Neural cell (in vitro differentiated cells): ENCODE results near the gene WIF1. TPM values are rescaled to one million over a fixed set of nuclear protein-coding genes. Genes with fewer than 3 reads are reported as not detected.

ENCODE experiments used
- H2AFZ ChIP-seq: fragments of 200-600, 300-800 bp; sonication (generic), shearing (Covaris generic); 2 replicates; pipeline ENCODE4 v1.6.0; 2014; ENCODE audit warnings: low read depth, mild to moderate bottlenecking, antibody characterized with exemption, low read length, moderate library complexity
- H3F3A ChIP-seq: fragments of 200-600 bp; shearing (Covaris generic); 2 replicates; pipeline ENCODE4 v1.6.1; 2016; ENCODE audit warnings: mild to moderate bottlenecking, moderate library complexity, mixed read lengths, antibody characterized with exemption, low read length; ENCODE audit not compliant: insufficient read depth, poor library complexity, severe bottlenecking
- H3K27ac ChIP-seq: fragments of 200-600, 300-800 bp; sonication (generic), shearing (Covaris generic); 2 replicates; pipeline ENCODE4 v1.5.1; 2014; ENCODE audit warnings: mild to moderate bottlenecking, low read length, moderate library complexity
- H3K27me3 ChIP-seq: fragments of 300-800, 200-600 bp; sonication (generic), shearing (Covaris generic); 2 replicates; pipeline ENCODE4 v1.6.0; 2014; ENCODE audit warnings: mild to moderate bottlenecking, low read depth, low read length, moderate library complexity; ENCODE audit not compliant: insufficient read depth
- H3K36me3 ChIP-seq: fragments of 300-800, 200-600 bp; sonication (generic), shearing (Covaris generic); 2 replicates; pipeline ENCODE4 v1.5.1; 2014; ENCODE audit warnings: mild to moderate bottlenecking, antibody characterized with exemption, low read length, moderate library complexity; ENCODE audit not compliant: insufficient read depth
- H3K4me2 ChIP-seq: fragments of 300-800, 200-600 bp; sonication (generic), shearing (Covaris generic); 2 replicates; pipeline ENCODE4 v1.6.0; 2014; ENCODE audit warnings: mild to moderate bottlenecking, low read length
- H3K4me3 ChIP-seq: fragments of 300-800, 200-600 bp; sonication (generic), shearing (Covaris generic); 2 replicates; pipeline ENCODE4 v1.5.1; 2014; ENCODE audit warnings: mild to moderate bottlenecking, low read length, moderate library complexity
- H3K79me2 ChIP-seq: fragments of 200-600 bp; shearing (Covaris generic); replicated peaks from 2 replicates; pipeline ENCODE4 v1.6.0; 2014; ENCODE audit warnings: mild to moderate bottlenecking, low read length, moderate library complexity; ENCODE audit not compliant: insufficient read depth
- H3K9ac ChIP-seq: fragments of 300-800, 200-600 bp; sonication (generic), shearing (Covaris generic); 2 replicates; pipeline ENCODE4 v1.6.1; 2016; ENCODE audit warnings: mild to moderate bottlenecking, low read length, mixed read lengths
- H3K9me2 ChIP-seq: fragments of 200-600 bp; shearing (Covaris generic); 2 replicates; pipeline ENCODE4 v1.6.1; 2016; ENCODE audit warnings: mild to moderate bottlenecking, low read length, mixed read lengths; ENCODE audit not compliant: insufficient read depth
- H3K9me3 ChIP-seq: fragments of 200-600, 300-800 bp; sonication (generic), shearing (Covaris generic); 2 replicates; pipeline ENCODE4 v1.6.1; 2016; ENCODE audit warnings: mild to moderate bottlenecking, mixed run types, low read length, moderate library complexity, mixed read lengths
- H4K20me1 ChIP-seq: fragments of 200-600 bp; shearing (Covaris generic); 2 replicates; pipeline ENCODE4 v1.6.1; 2016; ENCODE audit warnings: mild to moderate bottlenecking, mixed run types; ENCODE audit not compliant: insufficient read depth
- EP300 ChIP-seq: fragments of 450-650 bp; conservative IDR thresholded peaks from 2 replicates; pipeline ENCODE4 v1.6.1; 2014; ENCODE audit warnings: antibody characterized with exemption, mild to moderate bottlenecking, moderate library complexity; ENCODE audit not compliant: poor library complexity, severe bottlenecking
- EZH2 ChIP-seq: fragments of 200-600, 300-800 bp; shearing (Covaris generic), sonication (generic); IDR thresholded peaks from 2 replicates; pipeline ENCODE4 v1.6.1; 2014; ENCODE audit warnings: antibody characterized with exemption, low read length, borderline replicate concordance, mild to moderate bottlenecking; ENCODE audit not compliant: insufficient read depth, poor library complexity, severe bottlenecking
- MXI1 ChIP-seq: fragments of 450-650 bp; conservative IDR thresholded peaks from 2 replicates; pipeline ENCODE4 v1.6.1; 2014; ENCODE audit warnings: antibody characterized with exemption, mild to moderate bottlenecking; ENCODE audit not compliant: poor library complexity, severe bottlenecking
- POLR2AphosphoS5 ChIP-seq: IDR thresholded peaks from 2 replicates; pipeline ENCODE4 v1.6.1; 2012
- RAD21 ChIP-seq: fragments of 450-650 bp; conservative IDR thresholded peaks from 2 replicates; pipeline ENCODE4 v1.6.1; 2014; ENCODE audit warnings: antibody characterized with exemption, mild to moderate bottlenecking, moderate library complexity
- SMC3 ChIP-seq: fragments of 450-650 bp; conservative IDR thresholded peaks from 2 replicates; pipeline ENCODE4 v1.6.1; 2014; ENCODE audit warnings: antibody characterized with exemption, mild to moderate bottlenecking, moderate library complexity; ENCODE audit not compliant: poor library complexity
- TAF1 ChIP-seq: IDR thresholded peaks from 2 replicates; pipeline ENCODE4 v1.6.1; 2012; ENCODE audit warnings: low read depth
- polyA plus RNA-seq: library from polyadenylated mRNA; depleted of rRNA; stranded (reverse); fragments of >200 nt; gene quantifications from 2 replicates; pipeline ENCODE4 v1.2.3, GENCODE V29; 2014
- TF ChIP-seq, protein P1 (sequence below): fragments of 450-650 bp; IDR thresholded peaks from 2 replicates; pipeline ENCODE4 v1.5.1; 2014; ENCODE audit warnings: antibody characterized with exemption, mild to moderate bottlenecking, moderate library complexity; ENCODE audit not compliant: poor library complexity, severe bottlenecking
- TF ChIP-seq, protein P2 (sequence below): IDR thresholded peaks from 2 replicates; pipeline ENCODE4 v1.6.1; 2012; ENCODE audit warnings: borderline replicate concordance

Gene WIF1
- polyA plus RNA-seq, 1 donor from 2014 or later = 0.77 TPM

GRCh38 chr12:65152012-65152411, 30.9 kb upstream of the WIF1 start:
- Histone ChIP-seq H3F3A (no peaks in the 10 kb centered on the region), H3K36me3 (no peaks in the 10 kb centered on the region), H3K9me2 (no peaks in the 10 kb centered on the region), H3K9me3 (no peaks in the 10 kb centered on the region), H3K27ac (no peak overlapping the region), H3K79me2 (no peaks in the 10 kb centered on the region), H4K20me1 (no peaks in the 10 kb centered on the region), H3K4me2 (no peak overlapping the region), H2AFZ (no peak overlapping the region), H3K27me3 (no peaks in the 10 kb centered on the region), H3K4me3 (no peak overlapping the region), H3K9ac (no peak overlapping the region)
- TF ChIP-seq RAD21 (no peak), EZH2 (no peak), TAF1 (no peak), EP300 (no peak), POLR2AphosphoS5 (no peak), SMC3 (no peak), MXI1 (no peak)
- TF ChIP-seq, protein P1, sequence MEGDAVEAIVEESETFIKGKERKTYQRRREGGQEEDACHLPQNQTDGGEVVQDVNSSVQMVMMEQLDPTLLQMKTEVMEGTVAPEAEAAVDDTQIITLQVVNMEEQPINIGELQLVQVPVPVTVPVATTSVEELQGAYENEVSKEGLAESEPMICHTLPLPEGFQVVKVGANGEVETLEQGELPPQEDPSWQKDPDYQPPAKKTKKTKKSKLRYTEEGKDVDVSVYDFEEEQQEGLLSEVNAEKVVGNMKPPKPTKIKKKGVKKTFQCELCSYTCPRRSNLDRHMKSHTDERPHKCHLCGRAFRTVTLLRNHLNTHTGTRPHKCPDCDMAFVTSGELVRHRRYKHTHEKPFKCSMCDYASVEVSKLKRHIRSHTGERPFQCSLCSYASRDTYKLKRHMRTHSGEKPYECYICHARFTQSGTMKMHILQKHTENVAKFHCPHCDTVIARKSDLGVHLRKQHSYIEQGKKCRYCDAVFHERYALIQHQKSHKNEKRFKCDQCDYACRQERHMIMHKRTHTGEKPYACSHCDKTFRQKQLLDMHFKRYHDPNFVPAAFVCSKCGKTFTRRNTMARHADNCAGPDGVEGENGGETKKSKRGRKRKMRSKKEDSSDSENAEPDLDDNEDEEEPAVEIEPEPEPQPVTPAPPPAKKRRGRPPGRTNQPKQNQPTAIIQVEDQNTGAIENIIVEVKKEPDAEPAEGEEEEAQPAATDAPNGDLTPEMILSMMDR = no peak
- TF ChIP-seq, protein P2, sequence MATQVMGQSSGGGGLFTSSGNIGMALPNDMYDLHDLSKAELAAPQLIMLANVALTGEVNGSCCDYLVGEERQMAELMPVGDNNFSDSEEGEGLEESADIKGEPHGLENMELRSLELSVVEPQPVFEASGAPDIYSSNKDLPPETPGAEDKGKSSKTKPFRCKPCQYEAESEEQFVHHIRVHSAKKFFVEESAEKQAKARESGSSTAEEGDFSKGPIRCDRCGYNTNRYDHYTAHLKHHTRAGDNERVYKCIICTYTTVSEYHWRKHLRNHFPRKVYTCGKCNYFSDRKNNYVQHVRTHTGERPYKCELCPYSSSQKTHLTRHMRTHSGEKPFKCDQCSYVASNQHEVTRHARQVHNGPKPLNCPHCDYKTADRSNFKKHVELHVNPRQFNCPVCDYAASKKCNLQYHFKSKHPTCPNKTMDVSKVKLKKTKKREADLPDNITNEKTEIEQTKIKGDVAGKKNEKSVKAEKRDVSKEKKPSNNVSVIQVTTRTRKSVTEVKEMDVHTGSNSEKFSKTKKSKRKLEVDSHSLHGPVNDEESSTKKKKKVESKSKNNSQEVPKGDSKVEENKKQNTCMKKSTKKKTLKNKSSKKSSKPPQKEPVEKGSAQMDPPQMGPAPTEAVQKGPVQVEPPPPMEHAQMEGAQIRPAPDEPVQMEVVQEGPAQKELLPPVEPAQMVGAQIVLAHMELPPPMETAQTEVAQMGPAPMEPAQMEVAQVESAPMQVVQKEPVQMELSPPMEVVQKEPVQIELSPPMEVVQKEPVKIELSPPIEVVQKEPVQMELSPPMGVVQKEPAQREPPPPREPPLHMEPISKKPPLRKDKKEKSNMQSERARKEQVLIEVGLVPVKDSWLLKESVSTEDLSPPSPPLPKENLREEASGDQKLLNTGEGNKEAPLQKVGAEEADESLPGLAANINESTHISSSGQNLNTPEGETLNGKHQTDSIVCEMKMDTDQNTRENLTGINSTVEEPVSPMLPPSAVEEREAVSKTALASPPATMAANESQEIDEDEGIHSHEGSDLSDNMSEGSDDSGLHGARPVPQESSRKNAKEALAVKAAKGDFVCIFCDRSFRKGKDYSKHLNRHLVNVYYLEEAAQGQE = no peak

DNA sequence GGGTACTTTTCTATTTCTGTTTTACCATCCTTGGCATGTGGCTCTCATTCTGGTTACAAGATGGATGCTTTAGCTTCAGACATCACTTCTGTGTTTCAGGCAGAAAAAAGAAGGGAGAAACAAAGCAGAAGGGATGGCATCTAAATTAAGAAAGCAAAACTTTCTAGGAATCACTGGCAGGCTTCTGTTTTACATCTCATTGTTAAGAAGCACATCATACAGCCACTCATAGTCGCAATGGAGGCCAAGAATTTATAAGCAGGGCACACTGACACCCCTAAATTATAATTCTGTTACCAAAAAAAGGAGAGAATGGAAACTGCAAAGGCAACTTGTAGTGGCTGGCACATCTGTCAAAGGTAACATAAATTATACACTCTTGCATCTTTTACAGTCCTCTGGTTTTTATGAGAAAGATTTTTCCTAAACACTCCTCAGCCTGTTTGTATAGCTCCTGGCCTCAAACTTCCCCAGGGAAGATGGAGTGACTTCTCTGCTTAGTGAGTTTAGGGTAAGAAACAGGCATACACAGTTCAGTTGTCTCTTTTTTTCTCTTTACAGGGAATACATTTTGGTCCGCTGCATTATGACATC, 26.3 kb upstream of the WIF1 start:
- Histone ChIP-seq H4K20me1 (no peaks in the 10 kb centered on the region), H3K9me3 (no peaks in the 10 kb centered on the region), H2AFZ (no peak overlapping the region), H3K27ac (no peak overlapping the region), H3K79me2 (no peaks in the 10 kb centered on the region), H3K27me3 (no peaks in the 10 kb centered on the region), H3K4me2 (no peak overlapping the region), H3K36me3 (no peaks in the 10 kb centered on the region), H3K9me2 (no peaks in the 10 kb centered on the region), H3K4me3 (no peak overlapping the region), H3K9ac (no peak overlapping the region), H3F3A (no peaks in the 10 kb centered on the region)
- no peak for TF ChIP-seq EZH2
- TF ChIP-seq, protein P1 = no peak
- TF ChIP-seq, protein P2 = no peak
- no peak for TF ChIP-seq MXI1
- TF ChIP-seq EP300 = no peak
- TF ChIP-seq POLR2AphosphoS5 = no peak
- no peak for TF ChIP-seq SMC3
- no peak for TF ChIP-seq TAF1
- no peak for TF ChIP-seq RAD21
